ENCODE measurements around the gene APLP2.
A peak's percentile ranks its signal among the peaks of the same experiment; 100 is the strongest.

The APLP2 gene

DNA sequence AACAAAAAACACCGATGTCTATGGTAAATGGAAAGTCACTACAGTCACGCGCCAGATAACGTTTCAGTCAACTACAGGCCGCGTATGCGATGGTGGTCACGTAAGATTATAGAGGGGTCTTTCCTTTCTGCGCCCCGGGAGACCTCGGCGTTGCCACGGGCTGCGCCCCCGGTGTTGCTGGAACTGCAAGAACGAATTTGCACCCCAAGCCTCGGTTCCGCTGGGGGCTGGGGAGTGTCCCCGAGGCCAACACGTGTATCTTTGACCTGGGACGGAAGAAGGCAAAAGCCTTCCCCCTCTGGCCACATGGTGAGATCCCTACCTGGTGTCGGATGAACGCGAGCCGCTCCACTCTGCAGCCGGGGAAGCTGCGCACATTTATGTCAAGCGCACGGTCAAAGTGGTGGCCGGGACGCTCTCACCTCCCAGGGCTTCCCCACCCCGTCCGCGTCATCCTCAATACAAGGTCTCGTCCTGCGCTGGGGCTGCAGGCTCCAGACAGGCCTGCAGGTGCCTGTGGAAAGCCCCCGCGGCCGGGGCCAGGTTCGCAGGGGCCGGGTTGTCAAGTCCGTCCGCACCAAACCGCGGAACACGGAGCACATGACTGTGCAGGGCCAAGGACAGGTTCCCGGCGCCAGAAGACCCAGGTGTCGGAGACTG, 29.3 kb upstream of the APLP2 start:
- DNase-seq (ENCODE audit: low read depth): no peak
- TF ChIP-seq, protein P1, sequence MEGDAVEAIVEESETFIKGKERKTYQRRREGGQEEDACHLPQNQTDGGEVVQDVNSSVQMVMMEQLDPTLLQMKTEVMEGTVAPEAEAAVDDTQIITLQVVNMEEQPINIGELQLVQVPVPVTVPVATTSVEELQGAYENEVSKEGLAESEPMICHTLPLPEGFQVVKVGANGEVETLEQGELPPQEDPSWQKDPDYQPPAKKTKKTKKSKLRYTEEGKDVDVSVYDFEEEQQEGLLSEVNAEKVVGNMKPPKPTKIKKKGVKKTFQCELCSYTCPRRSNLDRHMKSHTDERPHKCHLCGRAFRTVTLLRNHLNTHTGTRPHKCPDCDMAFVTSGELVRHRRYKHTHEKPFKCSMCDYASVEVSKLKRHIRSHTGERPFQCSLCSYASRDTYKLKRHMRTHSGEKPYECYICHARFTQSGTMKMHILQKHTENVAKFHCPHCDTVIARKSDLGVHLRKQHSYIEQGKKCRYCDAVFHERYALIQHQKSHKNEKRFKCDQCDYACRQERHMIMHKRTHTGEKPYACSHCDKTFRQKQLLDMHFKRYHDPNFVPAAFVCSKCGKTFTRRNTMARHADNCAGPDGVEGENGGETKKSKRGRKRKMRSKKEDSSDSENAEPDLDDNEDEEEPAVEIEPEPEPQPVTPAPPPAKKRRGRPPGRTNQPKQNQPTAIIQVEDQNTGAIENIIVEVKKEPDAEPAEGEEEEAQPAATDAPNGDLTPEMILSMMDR (IDR thresholded peaks at IDR 0.05; ENCODE audit: low read length, missing control alignments): no peak
- H3K4me3 ChIP-seq (replicated peaks; ENCODE audit: low read depth, low read length): no peak overlapping the region

DNA sequence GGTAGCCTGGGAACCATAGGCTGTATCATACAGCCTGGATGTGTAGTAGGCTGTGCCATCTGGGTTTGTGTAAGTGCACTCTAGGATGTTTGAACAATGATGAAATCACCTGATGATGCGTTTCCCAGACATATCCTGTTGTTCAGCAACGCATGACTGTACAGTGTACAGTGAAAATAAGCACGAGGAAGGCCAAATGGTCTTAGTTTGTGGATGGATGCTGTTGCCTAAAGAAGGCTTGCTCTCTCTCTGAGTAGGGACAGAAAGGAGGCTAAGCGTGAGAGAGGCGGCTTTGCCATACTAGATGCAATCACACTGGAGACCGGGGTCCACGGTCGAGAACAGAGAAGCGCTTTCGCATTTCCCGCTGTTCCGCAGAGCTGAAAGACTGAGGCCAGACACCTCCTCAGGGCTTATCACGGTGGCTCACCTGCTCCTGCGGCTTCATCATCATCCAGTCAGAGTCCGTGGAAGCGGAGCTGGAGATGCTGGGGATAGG, 27.6 kb upstream of the APLP2 start:
- H3K4me3 ChIP-seq (replicated peaks; ENCODE audit: low read depth, low read length): no peak overlapping the region
- TF ChIP-seq, protein P1 (IDR thresholded peaks at IDR 0.05; ENCODE audit: low read length, missing control alignments): no peak
- DNase-seq (ENCODE audit: low read depth): peak; percentile 97

DNA sequence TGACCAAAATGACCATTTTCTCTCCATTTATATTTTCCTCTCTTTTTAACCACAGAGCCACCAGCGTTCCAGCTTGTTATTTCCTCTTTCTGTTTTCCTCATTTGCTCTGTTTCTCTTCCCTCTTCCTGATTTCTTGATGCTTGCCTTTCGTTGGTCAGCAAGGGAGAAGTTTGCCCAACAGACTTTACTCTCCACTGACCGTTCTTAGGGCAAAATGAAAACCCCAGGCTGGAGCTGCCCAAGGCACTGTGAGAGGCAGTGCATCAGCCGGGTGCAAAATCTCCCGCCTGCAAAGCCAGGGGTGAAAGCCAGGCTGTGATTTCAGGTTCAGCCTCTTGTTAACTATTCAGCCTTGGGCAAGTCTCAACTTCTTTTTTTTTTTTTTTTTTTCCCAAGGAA, 26.1 kb upstream of the APLP2 start:
- no peak overlapping the region for H3K4me3 ChIP-seq (replicated peaks; ENCODE audit: low read depth, low read length)
- no peak for DNase-seq (ENCODE audit: low read depth)
- TF ChIP-seq, protein P1 (IDR thresholded peaks at IDR 0.05; ENCODE audit: low read length, missing control alignments): no peak

DNA sequence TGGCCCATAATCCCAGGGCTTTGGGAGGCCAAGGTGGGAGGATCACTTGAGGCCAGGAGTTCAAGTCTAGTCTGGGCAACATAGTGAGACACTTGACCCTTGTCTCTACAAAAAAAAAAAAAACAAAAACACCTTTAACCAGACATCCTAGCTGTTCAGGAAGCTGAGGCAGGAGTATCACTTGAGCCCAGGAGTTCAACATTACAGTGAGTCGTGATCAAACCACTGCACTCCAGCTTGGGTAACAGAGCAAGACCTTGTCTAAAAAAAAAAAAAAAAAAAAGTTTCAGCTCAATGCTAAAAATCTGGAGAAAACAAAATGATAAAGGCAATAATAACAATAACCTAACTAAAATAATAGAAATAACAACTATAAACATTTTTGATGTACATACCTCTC, 22.6 kb upstream of the APLP2 start:
- no peak overlapping the region for H3K4me3 ChIP-seq (replicated peaks; ENCODE audit: low read depth, low read length)
- no peak for DNase-seq (ENCODE audit: low read depth)
- TF ChIP-seq, protein P1 (IDR thresholded peaks at IDR 0.05; ENCODE audit: low read length, missing control alignments): no peak

DNA sequence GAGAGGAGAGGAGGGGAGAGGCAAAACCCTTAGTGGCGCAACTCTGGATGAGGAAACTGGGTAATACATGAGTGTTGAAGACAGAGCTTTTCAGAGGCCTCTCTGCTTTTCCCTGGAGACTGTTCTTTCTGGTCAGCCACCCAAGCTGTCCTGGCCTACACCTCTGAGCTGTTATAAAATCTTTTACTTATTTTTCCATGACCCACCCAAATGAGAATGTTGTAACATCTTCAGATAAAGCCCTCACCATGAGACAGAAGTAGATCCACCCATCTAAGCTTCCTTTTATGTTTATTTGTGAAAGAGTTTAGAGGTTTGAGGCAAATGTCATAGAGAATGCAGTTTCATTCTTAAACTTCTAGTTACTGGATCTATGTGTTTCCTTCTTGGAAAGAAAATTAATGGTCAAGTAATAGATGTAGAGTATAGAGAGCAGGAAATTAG, 20.3 kb upstream of the APLP2 start:
- TF ChIP-seq, protein P1 (IDR thresholded peaks at IDR 0.05; ENCODE audit: low read length, missing control alignments): no peak
- DNase-seq (ENCODE audit: low read depth): no peak
- no peak overlapping the region for H3K4me3 ChIP-seq (replicated peaks; ENCODE audit: low read depth, low read length)

DNA sequence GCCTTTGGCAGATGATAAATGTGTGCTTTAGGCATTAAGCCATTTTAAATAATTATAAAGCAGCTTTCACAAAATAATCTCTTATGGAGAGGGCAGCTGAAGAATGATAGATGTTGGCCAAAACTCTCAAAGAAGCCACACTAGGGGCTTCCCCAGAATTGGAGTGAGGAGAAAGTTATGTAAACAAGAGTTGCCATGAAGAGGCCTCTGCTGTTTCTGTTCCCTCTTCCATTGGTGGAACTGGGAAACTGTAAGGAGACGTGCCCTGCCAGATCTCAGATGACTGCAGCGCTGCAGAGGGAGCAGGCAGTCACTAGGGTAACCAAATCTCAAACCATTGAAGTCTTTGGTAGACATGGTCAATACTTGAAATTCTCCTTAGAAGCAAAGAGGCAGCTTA, 19.4 kb upstream of the APLP2 start:
- DNase-seq (ENCODE audit: low read depth): no peak

More for the DNA sequence above, 19.4 kb upstream of the APLP2 start:
- H3K4me3 ChIP-seq (replicated peaks; ENCODE audit: low read depth, low read length): no peak overlapping the region
- TF ChIP-seq, protein P1 (IDR thresholded peaks at IDR 0.05; ENCODE audit: low read length, missing control alignments): no peak
